NCI-H460 (cell line): ENCODE results near the gene CACNA1C. TPM values are rescaled to one million over a fixed set of nuclear protein-coding genes. Genes with fewer than 3 reads are reported as not detected.
"Not testable (repeated sequence)": the region's sequence is repeated elsewhere in the genome, so short reads cannot be mapped to it uniquely, and the experiment has no call there.

ENCODE experiments used
- DNase-seq: peaks from one replicate; pipeline ENCODE4 v3.0.0-alpha.2; 2016; ENCODE audit warnings: low read depth; ENCODE audit errors: extremely low read depth
- total RNA-seq: library from RNA; depleted of rRNA; stranded (reverse); fragments of >200 nt; shearing (Covaris generic); gene quantifications from 2 replicates; pipeline ENCODE4 v1.2.3, GENCODE V29; 2014

The CACNA1C gene
- total RNA-seq, 1 experiment from 2014 or later = 0.37 TPM

- DNase-seq = no peak
Measured at GRCh38 chr12:2246358-2246757, 193.6 kb downstream of the CACNA1C start.

GRCh38 chr12:2247120-2247519, 194.3 kb downstream of the CACNA1C start:
- DNase-seq = no peak

- no peak for DNase-seq
Measured at GRCh38 chr12:2247596-2247995, 194.8 kb downstream of the CACNA1C start.

- no peak for DNase-seq
Measured at GRCh38 chr12:2248087-2248900, 195.5 kb downstream of the CACNA1C start.

- no peak for DNase-seq
Measured at GRCh38 chr12:2248901-2249381, 196.2 kb downstream of the CACNA1C start.

GRCh38 chr12:2250797-2251196, 198.0 kb downstream of the CACNA1C start:
- DNase-seq = no peak

GRCh38 chr12:2251526-2252209, 198.9 kb downstream of the CACNA1C start:
- DNase-seq = no peak

- no peak for DNase-seq
Measured at GRCh38 chr12:2255311-2255710, 202.5 kb downstream of the CACNA1C start.

GRCh38 chr12:2255731-2256130, 202.9 kb downstream of the CACNA1C start:
- not testable (repeated sequence) for DNase-seq

- no peak for DNase-seq
Measured at GRCh38 chr12:2256453-2256852, 203.7 kb downstream of the CACNA1C start.

GRCh38 chr12:2256915-2257314, 204.1 kb downstream of the CACNA1C start:
- no peak for DNase-seq

GRCh38 chr12:2258025-2258424, 205.2 kb downstream of the CACNA1C start:
- no peak for DNase-seq

- no peak for DNase-seq
Measured at GRCh38 chr12:2259369-2259768, 206.6 kb downstream of the CACNA1C start.

GRCh38 chr12:2260441-2260840, 207.7 kb downstream of the CACNA1C start:
- no peak for DNase-seq

GRCh38 chr12:2261708-2262107, 208.9 kb downstream of the CACNA1C start:
- no peak for DNase-seq

GRCh38 chr12:2262449-2262848, 209.7 kb downstream of the CACNA1C start:
- no peak for DNase-seq

GRCh38 chr12:2263901-2264300, 211.1 kb downstream of the CACNA1C start:
- no peak for DNase-seq

- no peak for DNase-seq
Measured at GRCh38 chr12:2264651-2265232, 212.0 kb downstream of the CACNA1C start.

GRCh38 chr12:2265461-2266167, 212.8 kb downstream of the CACNA1C start:
- DNase-seq = no peak

GRCh38 chr12:2266666-2267620, 214.2 kb downstream of the CACNA1C start:
- DNase-seq = no peak
